NCI-H1436 (cell line): Measurements from ENCODE around the gene HS6ST1.

Source experiments
- DNase-seq: peaks from one replicate; lab custom pipeline; 2025; lab: John Stamatoyannopoulos, UW

HS6ST1 gene, protein sequence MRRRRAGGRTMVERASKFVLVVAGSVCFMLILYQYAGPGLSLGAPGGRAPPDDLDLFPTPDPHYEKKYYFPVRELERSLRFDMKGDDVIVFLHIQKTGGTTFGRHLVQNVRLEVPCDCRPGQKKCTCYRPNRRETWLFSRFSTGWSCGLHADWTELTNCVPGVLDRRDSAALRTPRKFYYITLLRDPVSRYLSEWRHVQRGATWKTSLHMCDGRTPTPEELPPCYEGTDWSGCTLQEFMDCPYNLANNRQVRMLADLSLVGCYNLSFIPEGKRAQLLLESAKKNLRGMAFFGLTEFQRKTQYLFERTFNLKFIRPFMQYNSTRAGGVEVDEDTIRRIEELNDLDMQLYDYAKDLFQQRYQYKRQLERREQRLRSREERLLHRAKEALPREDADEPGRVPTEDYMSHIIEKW

DNA sequence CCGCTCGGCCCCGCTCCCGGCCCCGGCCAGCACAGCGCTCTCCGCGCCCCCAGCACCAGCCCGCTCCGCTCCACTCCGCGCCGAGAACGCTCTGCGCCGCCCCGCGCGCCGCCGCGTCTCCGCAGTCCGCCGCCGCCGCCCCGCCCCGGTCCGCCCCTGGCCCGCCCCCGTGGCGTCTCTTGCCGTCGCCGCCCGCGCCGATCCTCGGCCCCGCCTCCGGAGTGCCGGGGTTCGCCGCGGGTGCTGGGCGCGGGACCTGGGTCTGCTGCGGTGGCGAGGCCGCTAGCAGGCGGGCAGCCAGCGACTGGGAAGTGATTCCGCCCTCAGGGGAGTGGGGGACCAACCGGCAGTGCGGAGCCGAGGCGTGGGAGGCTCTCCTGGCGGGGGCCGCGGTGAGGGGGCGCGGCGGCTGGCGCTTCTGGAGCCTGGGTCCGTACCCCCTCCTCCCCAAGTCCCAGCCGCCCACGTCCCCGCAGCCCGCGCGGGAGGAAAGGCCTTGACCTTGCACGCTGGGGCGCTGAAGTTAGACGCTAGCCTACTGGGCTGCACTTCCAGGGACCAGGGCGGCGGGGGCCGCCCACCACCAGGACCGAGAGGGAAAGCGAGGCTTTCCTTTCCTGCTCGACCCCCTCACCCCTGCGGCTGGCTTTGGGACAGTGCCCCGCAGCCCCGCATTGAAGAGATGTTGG is at the start of gene HS6ST1:
HS6ST1 (minus strand) TSS at position 93 of the 689 bp plus-strand sequence. CDS start 305 bp downstream, outside the sequence.
- DNase-seq: peak; percentile 66

DNA sequence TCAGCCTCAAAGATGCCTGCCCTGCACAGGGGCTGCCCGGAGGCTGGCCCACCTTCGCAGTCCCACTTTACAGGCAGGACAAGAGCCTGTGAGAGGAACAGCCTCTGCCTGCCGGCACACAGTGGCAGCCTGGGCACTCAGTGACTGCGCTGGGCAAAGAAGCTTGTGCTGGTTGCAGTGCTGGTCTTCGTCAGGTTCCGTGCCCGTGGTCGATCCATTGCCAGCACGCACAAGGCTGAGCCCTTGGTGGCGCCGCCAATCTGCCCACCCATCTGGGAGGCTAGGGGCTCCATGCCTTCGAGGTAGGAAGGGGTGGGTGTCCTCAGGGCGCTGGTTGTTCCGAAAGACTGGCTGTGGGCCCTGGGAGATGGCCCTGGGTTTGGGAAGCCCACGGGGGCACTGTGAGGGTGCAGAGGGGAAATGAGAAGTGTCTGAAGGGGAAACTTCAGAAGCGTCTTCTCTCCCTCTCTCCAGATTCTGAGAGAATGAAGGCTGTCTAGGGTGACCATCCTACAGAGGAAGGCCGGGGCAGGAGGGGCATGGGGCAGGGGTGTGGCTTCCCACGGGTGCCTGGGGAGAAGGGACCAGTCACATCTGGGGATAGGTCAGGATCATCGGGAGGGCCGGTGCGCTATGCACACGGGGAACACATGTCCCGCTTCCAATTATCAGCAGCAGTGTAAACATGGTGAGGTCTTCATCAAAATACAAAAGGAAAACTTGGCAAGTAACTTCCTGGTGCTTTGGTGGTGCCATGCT is 49.1 kb upstream of the HS6ST1 start:
- no peak for DNase-seq

DNA sequence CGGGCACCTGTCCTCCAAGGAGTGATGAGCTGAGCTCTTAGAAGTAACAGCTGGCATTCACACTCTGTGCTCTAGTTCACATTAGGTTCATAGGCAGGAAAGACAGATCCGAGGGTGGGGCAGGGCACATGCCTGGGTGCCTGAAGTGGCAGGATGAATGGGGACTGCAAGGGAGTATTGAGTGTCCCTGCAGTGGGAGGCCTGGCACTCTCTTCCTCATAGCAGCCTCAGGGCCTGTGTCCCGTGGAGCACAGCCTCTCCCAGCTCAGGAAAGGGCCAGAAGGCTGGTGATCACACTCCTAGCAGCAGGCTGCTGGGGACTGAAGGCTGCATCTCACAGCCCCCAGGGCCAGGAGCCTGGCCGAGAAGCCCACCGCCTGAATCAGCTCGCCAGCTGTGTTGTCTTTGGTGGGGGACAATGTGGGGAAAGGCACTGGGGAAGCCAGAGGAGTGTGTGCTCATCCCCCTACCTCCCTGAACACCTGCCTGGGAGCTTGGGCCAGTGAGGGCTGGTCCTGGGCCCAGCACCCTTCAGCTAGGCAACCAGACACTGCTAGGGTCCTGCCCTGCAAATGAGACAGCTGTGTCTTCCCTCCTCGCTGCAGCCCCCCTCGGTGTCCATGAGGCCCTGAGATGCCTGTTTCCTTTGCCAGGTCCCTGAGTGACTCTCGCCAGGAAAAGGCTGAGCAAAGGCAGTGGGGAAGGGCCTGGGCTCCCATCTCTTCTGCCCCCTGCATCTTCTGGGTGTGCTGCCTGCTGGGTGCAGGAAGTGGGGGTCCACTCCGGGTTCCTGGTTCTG is 48.2 kb upstream of the HS6ST1 start:
- DNase-seq: no peak

DNA sequence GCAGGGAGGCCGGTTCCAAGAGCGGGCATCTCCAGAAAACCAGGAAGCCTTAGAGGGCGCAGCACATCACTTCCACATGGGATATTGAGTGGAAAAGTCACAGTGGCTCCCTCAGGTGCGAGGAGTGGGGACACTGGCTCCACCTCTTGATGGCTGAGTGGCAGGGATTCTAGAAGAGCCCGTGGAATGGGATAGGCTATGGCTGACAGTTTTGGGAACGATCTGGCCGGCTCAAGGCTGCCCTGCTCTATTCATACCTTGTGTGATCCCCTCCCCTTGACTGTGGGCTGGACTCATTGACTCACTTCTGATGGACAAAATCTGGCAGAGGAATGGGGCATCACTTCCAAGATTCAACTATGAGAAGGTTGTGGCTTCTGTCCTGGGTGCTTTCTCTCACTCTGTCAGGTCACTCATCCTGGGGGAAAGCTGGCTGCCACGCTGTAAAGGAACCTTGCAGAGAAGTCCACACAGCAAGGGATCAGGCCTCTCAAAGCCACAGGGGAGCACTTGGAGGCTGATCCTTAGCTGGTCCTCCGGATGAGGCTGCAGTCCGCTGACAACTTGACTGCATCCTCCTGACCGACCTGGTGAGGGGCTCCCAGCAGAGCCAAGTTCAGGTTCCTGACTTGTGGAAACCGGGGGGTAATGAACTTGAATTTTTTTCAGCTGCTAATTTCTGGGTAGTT is 46.7 kb upstream of the HS6ST1 start:
- no peak for DNase-seq

DNA sequence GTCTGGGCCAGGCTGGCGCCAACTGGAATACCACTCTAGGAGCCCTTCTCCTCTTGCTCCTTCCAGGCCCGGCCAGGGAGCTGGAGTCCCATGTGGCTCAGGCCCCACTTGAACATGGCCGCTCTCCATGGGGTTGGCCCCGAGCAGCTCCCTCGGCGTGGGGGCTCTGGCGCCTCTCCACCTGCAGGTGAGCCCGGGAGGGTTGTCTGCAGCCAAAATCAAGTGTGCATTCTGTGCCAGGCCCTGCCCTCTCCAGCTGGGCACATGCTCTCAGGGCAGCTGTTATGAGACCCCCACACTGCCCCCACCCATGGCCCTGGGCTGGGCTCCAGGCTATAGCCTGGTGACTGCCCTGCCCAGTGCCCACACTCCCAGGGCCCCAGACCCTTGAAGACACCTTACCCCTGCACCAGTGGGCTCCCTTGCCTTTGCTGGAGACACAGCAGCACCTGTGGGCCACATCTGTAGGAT is 45.8 kb upstream of the HS6ST1 start:
- no peak for DNase-seq

DNA sequence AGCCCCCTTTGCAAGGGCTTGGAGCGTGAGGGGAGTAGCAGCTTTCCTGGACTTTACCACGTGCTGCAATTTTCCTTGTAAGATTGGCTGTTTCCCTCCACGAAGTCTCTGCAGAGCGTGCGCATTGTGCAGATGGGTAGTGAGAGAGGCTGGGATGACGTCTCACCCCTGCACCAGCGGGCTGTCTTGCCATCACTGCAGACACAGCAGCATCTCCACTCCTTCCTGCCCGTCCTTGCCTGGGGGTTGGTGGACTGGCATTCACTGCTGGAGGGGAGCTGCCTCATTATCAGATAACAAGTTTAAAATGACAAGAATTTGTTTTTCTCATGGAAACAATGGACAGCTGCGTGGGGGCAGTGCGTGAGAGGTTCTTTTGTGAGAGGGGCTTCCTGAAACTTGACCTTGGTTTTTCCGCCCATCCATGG is 45.3 kb upstream of the HS6ST1 start:
- DNase-seq: no peak

DNA sequence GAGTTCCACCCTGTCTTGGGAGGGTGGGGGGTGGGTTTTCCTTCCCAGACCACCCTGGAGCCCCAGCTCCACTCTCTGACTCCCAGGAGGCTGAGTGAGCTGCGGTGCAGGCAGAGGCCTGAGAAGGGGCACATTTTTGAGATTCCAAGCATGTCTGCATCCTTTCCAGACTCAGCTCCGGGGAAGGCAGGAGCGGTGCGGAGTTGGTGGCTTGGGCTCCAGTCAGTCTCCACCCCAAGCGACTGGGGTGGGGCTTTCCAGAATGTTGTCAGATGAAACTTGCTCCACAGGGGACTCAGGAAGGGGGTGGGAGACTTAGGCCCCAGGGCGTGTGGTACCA is 44.2 kb upstream of the HS6ST1 start:
- DNase-seq: no peak

DNA sequence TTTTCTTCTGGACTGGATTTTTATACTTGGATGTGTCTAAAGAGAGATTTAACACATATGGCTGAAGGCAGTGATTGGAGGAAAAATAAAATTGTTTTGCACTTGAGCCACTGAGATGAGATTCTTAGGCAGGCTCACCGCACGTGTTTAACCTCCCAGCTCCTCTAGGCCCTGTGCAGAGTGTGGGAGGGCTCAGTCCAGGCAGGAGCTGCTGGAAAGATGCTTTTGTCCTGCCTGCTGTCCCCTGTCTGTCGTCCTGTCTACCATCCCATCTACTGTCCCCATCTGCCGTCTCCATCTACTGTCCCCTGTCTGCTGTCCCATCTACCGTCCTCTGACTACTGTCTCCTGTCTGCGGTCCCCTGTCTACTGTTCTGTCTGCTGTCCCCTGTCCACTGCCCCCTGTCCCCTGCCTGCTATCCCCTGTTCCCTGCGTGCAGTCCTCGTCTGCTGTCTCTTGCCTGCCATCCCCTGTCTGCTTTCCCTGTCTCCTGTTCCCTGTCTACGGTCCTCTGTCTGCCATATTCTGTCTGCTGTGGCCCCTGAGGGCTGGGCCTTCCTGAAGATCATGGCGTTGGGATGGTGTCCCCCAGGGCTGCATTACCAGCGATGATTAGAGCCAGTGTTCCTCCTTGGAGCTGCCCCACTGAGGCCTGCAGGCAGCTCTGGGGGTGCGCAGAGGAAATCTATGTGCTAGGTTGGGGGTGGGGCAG is 43.7 kb upstream of the HS6ST1 start:
- no peak for DNase-seq

DNA sequence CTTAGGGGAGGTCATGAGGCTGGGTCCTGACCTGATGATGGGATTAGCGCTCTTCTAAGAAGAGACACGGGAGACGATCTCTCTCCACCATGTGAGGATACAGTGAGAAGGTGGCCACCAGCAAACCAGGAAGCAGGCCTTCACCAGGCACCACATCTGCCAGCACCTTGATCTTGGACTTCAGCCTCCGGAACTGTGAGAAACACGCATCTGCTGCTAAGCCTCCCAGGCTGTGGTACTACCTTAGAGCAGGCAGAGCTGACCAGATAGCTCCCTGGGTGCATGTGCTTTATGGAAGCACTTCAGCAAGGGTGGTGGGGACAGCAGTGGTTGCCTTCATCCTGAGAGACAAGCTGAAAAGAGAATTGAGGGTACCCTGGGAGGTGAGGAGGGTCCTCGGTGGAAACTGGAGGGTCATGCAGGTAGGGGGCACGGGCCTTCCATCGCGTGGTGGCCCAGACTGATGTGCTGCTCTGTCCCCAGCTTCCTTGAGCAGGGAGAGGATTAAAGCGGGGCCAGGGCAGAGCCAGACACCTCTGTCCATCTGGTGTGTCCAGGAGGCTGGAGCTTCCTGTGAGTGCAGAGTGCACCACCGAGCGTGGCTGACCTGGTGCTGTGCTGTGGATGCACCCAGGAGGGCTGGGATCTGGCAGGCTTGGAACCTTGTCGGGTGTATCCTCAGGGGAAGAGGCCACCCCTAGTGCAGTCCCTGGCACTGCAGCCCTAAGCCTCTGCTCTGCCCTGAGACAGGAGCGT is 42.9 kb upstream of the HS6ST1 start:
- no peak for DNase-seq

DNA sequence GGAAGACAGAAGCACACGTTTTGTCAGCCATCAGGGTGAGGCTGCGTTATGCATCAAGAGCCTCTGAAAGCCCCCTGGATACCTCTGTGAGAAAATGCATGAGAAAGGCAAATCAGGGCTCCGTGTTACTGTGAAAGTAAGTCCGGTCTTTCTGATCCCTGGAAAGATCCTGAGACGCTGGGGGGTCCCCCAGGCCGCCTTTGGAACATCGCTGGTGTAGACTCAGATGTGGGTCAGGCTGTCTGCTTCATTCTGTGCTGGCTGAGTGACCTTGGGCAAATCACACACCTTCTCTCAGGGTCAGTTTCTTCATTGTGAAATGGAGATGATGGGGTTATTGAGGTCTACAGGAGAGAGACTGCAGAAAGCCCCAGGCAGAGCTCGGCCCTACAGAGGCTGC is 42.0 kb upstream of the HS6ST1 start:
- no peak for DNase-seq

DNA sequence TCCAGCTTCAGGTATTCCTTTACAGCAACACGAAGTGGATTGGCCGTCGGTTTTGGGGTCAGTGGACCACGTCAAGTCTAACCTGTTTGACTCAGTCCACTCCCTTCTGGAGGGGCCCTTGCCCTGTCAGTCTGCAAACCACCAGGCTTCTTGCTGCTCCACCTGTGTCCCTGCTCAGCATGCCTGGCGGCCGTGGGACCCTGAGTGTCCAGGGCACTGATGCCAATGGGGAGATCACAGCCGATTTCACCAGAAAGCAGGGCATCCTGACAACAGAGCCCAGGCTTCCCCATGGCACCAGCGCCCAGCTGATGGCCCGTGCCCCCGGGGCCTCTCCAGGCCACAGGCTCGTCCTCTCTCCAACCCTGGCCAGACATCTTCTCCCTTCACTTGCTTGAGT is 41.2 kb upstream of the HS6ST1 start:
- DNase-seq: no peak

DNA sequence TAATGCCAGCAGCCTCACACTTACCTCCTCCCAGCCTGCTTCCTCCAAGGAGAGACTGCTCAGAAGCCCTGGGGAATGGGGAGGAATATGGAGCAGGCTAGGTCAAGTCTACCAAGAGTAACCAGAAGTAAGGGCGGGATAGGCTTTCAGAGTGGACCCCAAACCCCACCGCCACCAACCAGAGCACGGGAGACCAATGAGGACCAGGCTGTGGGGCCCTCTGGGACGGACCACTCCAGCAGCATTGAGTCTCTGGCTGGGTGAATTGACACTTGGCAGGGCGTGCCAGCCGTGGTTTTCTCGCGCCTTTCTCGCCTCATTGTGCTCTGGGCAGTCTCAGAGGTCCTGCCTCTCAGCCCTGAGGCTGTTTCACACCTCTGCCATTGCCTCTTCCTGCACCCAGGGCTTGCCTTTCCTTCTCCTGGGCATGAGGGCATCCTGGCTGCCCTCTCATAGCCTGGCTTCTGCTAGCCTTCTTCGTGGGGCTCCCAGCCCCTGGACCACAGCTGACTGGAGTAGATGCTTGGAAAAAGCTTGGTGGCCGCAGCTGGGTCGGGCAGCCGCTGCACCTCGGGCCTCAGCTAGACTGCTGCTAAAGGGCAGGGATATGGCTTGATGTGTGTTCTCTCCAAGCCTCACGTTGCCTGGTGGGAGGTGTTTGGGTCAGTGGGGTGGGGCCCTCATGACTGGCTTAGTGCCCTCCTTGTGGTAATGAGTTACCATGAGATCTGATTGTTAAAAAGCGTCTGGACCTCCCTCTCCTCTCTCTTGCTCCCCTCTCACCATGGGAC is 40.5 kb upstream of the HS6ST1 start:
- no peak for DNase-seq

DNA sequence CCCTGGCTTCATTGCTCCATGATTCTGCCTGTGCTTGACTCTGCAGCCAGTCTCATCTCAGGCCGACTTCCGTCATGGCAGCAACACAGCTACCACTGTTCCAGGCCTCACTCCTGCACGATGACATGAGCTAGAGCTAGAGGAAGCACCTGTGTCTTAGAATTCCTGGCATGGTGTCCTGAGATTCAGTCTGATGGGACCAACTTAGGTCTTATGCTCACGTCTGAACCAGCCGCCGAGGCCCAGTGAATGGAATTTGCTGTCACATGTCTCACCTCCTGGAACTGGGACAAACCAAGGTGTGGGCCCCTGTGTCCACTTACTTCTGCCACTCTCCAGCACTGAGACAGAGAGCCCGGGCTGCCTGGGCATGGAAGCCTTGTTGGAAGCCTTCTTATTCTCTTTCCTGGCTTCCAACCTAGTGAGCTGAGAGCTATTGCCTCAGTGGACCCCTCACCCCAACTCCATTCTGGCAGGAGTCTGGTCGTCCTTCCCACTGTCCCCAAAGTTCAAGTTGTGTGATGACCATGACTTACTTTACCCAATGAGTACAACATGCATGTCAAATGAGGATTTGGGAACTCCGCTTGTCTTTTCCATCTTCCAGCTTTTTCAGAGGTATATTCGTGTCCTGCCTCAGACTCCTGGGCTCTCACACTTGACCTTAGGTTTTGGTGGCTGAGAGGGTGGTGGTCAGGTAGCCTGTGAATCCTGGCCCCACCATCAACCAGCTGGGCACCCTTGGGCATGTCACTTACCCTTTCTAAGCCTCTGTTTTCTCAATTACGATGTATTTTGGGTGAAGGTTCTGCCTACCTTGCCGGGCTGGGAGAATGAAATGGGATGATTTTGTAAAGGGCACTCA is 39.1 kb upstream of the HS6ST1 start:
- no peak for DNase-seq

DNA sequence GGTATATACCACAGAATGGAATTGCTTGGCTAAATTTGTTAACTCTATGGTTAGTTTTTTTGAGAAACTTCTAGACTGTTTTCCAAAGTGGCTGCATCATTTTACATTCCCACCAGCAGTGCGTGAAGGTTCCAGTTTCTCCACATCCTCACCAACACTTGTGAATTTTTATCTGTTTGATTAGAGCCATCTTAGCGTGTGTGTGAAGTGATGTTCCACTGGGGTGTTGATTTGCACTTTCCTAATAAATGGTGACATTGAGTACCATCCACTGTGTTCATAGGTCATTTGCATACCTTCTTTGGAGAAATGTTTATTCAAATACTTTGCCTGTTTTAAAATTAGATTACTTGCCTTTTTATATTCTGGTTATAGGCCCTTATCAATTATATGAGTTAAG is 37.5 kb upstream of the HS6ST1 start:
- no peak for DNase-seq

DNA sequence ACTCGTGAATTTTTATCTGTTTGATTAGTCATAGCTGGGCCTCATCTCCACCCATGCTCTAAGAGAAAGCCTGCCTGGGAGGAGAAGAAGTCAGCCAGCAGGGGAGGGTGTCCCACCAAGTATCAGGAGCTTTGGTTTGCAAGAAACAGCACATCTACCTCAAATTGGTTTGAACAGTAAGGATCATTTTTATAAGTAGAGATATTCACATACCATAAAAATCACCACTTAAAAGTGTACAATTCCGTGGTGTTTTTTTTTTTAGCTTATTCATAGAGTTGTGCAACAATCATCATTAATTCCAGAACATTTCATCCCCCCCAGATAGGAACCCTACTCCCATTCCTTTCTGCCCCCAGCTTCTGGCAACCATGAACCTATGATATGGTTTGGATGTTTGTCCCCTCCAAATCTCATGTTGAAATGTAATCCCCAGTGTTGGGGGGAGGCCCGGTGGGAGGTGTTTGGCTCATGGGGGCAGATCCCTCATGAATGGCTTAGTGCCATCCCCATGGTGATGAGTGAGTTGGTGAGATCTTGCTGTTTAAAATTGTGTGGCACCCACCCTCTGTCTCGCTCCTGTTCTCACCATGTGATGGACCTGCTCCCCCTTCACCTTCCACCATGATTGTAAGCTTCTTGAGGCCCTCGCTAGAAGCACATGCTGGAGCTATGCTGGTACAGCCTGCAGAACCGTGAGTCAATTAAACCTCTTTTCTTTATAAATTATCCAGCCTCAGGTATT is 36.2 kb upstream of the HS6ST1 start:
- DNase-seq: no peak

DNA sequence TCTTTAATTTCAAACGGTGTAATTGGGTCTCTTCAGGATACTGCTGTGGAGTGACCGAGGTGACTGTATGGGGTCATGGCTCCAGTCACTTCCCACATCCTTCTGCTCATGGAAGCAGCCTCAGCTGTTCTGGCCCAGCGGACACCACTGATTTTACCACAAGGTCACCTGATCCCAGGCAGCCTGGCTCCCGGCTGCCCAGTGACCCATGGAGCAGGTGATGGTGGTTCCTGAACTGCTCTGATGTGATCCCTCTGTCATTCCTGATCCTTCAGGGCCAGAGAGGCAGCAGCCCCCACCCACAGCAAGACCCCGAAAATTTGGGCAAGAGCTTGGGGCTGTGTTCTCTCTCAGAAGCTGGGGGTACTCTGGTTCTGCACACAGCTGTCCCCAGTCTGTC is 35.5 kb upstream of the HS6ST1 start:
- DNase-seq: no peak

DNA sequence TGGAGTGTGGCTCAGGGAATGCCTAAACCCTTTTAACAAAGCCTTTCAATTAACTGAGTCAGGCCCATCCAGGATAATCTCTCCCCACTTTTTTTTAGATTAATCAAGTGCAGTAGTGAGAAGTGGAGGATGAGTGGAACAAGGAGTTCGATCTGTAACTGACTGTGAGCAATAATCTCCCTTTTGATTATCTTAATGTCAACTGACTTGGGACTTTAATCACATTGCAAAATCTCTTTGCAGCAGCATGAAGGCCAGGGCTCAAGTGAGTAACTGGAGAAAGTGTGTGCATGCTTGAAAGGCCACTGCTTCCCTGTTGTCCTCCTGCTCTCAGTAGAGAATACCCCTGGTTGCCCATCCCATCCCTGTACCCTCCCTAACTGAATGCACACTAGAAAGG is 32.1 kb upstream of the HS6ST1 start:
- DNase-seq: no peak
